Nephron (organoid): Measurements from ENCODE around the gene RALGPS1.

ENCODE experiments used
- H3K27ac Mint-ChIP-seq, 3 experiments: 2 replicates each; pipeline ENCODE4 v1.8.0; 2020; ENCODE audit warnings: mixed read lengths in 3 of 3, mild to moderate bottlenecking in 2 of 3, moderate library complexity in 1 of 3
- H3K27me3 Mint-ChIP-seq: 2 replicates; pipeline ENCODE4 v1.8.0; 2021; ENCODE audit warnings: low read depth, mild to moderate bottlenecking, moderate library complexity, mixed read lengths
- H3K36me3 Mint-ChIP-seq: 2 replicates; pipeline ENCODE4 v1.8.0; 2020; ENCODE audit warnings: low read depth, mixed read lengths
- H3K4me1 Mint-ChIP-seq: 2 replicates; pipeline ENCODE4 v1.8.0; 2020; ENCODE audit warnings: mixed read lengths
- H3K4me3 Mint-ChIP-seq, 3 experiments: 2 replicates each; pipeline ENCODE4 v1.8.0; 2020; ENCODE audit warnings: mild to moderate bottlenecking in 3 of 3, mixed read lengths in 3 of 3, moderate library complexity in 2 of 3
- H3K9me3 Mint-ChIP-seq: 2 replicates; pipeline ENCODE4 v1.8.0; 2020; ENCODE audit warnings: mixed read lengths
- TF ChIP-seq, protein P1 (sequence below), 3 experiments: fragments of 200-600 bp; sonication (generic); IDR thresholded peaks; one replicate each; pipeline ENCODE4 v1.5.0; 2021; ENCODE audit warnings: antibody characterized with exemption in 3 of 3; ENCODE audit not compliant: unreplicated experiment in 3 of 3

RALGPS1 gene

DNA sequence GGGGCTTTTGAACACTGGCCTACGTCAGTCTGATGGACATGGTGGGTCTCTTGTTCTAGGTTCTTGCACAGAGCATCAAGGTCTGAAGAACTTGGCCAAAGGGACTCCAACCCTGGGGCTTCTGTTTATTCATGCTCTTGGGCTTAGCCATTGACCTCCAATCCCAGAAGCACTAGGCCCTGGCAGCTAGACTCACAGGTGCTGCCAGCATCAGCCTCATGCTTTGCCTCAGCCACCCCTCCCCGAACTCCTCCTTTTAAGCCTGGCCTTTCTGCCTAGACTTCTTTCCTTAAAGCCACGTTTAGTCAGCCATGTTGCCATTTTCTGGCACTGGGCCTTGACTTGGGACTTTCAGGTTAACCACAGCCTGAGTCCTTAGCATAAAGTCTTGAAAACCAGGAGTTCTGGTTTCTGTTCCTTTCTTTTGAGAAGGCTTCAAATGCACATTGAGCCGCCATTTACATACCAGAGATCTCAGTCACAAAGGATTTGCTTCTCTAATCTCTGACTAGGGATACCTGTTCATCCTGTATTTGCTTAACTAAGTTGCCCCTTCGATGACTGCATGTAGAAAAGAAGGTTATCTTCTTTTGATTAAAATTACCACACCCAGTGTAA lies 153.1 kb downstream of the RALGPS1 start:
- H3K4me1 Mint-ChIP-seq, result peaks cover 7% of the 10 kb centered on the region
- H3K4me3 Mint-ChIP-seq, result no peak overlapping the region
- peaks cover 13% of the 10 kb centered on the region for H3K36me3 Mint-ChIP-seq
- no peaks in the 10 kb centered on the region for H3K27me3 Mint-ChIP-seq
- peaks cover 13% of the 10 kb centered on the region for H3K9me3 Mint-ChIP-seq
- no peak overlapping the region for H3K27ac Mint-ChIP-seq
- TF ChIP-seq, protein P1, sequence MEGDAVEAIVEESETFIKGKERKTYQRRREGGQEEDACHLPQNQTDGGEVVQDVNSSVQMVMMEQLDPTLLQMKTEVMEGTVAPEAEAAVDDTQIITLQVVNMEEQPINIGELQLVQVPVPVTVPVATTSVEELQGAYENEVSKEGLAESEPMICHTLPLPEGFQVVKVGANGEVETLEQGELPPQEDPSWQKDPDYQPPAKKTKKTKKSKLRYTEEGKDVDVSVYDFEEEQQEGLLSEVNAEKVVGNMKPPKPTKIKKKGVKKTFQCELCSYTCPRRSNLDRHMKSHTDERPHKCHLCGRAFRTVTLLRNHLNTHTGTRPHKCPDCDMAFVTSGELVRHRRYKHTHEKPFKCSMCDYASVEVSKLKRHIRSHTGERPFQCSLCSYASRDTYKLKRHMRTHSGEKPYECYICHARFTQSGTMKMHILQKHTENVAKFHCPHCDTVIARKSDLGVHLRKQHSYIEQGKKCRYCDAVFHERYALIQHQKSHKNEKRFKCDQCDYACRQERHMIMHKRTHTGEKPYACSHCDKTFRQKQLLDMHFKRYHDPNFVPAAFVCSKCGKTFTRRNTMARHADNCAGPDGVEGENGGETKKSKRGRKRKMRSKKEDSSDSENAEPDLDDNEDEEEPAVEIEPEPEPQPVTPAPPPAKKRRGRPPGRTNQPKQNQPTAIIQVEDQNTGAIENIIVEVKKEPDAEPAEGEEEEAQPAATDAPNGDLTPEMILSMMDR (IDR thresholded peaks at IDR 0.05; ENCODE audit: unreplicated experiment in 3 of 3), result no peak

DNA sequence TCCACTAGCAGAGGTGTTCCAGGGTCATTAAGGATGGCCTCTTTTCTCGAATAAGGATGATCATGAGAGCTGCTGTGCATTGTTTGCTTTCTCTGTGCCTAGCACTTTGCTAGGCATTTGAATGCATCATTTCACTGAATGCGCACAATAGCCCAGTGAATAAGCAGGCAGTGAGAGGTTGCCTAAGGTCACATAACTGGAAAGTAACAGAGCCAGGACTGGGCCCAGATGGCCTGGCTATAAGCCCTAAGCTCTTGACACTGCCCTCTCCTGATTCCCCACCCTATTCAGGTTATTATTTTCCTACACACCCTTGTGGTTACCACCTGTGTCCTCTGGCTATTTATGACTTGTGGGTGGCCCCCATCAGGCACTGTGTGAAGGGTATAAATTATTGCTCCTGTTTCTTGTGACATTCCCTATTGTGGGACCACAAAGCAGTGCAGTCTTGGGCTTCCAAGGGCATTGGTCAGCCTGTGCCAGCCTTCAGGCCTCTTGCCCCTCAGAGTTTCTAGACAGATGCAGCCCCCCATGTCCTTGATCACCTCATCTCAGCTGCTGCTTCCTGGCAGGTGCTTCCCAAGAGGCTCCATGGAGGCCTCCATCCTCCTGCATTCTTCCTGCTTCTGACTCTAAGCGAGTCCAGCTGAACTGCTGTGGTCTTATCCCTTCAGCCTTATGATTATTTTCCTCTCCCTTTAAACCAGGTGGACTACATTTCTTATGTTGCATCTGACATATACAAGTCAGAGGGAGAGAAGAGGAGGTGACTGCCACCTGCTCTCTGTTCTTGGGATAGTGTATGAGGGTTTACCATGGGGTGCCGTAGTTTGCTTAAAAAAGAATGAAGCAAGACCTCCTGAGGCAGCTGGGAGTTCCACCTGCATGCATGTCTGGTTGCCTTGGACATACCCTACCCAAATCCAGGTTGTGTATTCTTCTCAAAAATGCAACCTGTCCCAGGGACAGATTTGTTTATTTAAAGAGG lies 160.3 kb downstream of the RALGPS1 start:
- TF ChIP-seq, protein P1 (IDR thresholded peaks at IDR 0.05; ENCODE audit: unreplicated experiment in 3 of 3), result no peak
- Mint-ChIP-seq H3K9me3 (peaks cover 17% of the 10 kb centered on the region), H3K36me3 (peaks cover 18% of the 10 kb centered on the region), H3K27ac (no peak overlapping the region), H3K4me1 (peaks cover 7% of the 10 kb centered on the region), H3K27me3 (peaks cover 10% of the 10 kb centered on the region), H3K4me3 (no peak overlapping the region)

DNA sequence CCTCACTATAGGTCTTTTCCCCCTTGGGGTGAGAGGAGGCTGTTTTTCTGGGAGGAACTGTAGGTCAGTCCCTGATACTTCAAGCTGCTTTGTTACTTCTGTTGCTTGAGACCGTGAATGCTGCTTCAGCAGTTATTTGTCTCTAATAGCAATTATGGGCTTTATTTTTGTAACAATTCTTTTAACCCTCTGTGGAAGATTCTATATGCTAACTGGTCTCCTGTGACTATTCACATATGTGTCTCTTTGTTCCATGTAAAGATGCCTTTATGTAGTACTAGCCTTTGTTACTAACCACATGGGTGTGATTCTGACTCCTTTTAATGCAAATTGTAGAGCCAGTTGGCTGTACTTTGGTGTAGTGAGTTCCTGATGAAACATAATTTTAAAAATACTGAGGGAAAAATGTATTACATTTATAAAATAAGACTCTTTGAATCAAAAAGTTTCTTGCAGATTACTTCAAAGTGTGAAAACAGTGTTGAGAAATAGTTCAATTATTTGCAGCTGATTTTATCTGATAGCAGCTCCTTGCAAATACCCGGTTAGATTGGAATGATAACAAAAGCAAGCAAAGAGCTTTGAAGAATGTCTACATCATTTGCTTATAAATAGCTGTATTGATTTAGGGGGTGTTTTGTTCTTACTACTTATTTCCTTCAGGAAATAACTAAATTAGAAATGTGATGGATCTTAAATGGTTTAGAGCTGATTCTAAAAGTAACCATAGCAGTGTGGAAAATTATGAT lies 161.2 kb downstream of the RALGPS1 start:
- Mint-ChIP-seq H3K36me3 (peaks cover 15% of the 10 kb centered on the region), H3K9me3 (peaks cover 17% of the 10 kb centered on the region), H3K27ac (peak overlapping the region in 1 of 3 experiments; percentile 21), H3K27me3 (peaks cover 11% of the 10 kb centered on the region), H3K4me3 (no peak overlapping the region), H3K4me1 (peaks cover 7% of the 10 kb centered on the region)
- TF ChIP-seq, protein P1 (IDR thresholded peaks at IDR 0.05; ENCODE audit: unreplicated experiment in 3 of 3), result no peak

DNA sequence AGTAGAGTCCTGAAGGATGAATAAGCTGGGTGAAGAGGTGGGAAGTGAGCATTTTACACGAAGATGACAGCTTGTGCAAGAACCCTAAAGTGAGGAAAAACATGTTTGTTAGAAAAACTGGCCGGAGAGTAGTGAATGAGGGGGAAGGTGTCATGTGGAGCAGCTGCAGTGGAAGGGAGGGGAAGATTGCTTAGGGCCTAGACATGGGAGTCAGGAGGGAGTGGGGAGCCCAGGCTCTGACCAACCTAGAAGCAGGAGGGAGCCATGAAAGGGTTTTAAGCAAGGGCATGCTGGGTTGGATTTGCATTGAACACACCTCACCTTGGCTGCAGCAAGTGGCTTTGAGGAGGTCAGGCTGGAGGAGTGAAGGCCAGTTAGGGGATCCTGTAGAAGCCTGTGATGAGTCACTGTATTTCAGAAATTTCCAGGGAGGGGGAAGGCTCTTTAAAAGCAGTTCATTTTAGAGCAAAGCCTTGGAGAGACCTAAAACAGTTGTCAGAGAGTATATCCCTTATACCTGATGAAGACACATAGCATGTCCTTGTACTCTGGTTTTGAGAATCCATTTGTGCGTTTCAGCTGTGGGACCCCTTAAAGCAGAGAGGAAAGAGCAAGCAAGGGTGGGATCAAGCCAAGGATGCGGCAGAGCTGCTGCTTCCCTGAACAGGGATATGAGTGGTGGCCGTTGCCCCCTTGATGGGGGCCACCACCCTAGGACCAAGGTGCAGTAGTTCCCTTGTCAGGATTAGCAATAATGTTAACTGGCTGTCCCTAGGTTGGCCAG lies 162.5 kb downstream of the RALGPS1 start:
- Mint-ChIP-seq H3K36me3 (peaks cover 10% of the 10 kb centered on the region), H3K4me1 (peaks cover 7% of the 10 kb centered on the region), H3K9me3 (peaks cover 7% of the 10 kb centered on the region), H3K27ac (no peak overlapping the region), H3K27me3 (peaks cover 11% of the 10 kb centered on the region), H3K4me3 (no peak overlapping the region)
- TF ChIP-seq, protein P1 (IDR thresholded peaks at IDR 0.05; ENCODE audit: unreplicated experiment in 3 of 3), result no peak

DNA sequence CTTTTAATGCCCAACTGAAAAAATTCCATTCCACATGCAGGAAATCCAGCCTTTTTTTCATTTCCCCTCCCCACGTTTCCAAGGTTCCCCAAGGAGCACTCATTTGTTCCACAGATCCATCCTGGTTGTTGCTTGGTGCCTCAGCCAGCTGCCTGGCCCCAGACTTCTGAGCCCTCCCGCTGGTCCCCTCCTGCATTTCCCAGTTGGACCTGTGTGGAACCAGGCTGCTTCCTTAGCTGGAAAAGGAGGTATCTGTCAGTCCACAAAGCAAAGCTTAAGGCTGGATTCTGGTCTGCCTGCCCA lies 163.0 kb downstream of the RALGPS1 start:
- no peak overlapping the region for H3K27ac Mint-ChIP-seq
- H3K4me3 Mint-ChIP-seq, result no peak overlapping the region
- H3K36me3 Mint-ChIP-seq, result peaks cover 4% of the 10 kb centered on the region
- peaks cover 3% of the 10 kb centered on the region for H3K9me3 Mint-ChIP-seq
- peaks cover 11% of the 10 kb centered on the region for H3K27me3 Mint-ChIP-seq
- peaks cover 7% of the 10 kb centered on the region for H3K4me1 Mint-ChIP-seq
- TF ChIP-seq, protein P1 (IDR thresholded peaks at IDR 0.05; ENCODE audit: unreplicated experiment in 3 of 3), result no peak
